Stimulated activated CD8-positive, alpha-beta memory T cell treated with anti-CD3 and anti-CD28 coated beads, Interleukin-2, amount 100 ng/mL, for 1 hour (primary cell): Measurements from ENCODE around the gene SYNRG.

Source experiments
- DNase-seq, 2 donors: peaks; one replicate each; pipeline ENCODE4 v3.0.0-alpha.2; 2020; ENCODE audit warnings: low read depth in 2 of 2

SYNRG gene

DNA sequence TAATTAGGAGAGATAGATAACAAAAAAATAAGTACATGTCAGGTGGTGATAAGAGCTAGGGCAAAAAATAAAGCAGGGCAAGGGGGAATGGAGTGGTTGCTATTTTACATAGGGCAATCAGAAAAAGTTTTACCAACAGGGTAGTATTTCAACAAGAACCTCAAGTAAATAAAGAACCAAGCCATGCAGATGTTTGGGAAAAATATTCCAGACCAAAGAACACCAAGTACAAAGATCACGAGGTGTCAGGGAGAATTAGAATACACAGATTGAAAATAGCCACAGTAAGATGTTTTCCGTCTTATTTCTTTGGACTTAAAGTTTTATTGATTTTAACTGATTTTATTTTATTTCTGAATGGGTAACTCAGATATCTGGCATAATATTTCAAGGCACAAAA is 11.1 kb downstream of the SYNRG start:
- DNase-seq: no peak

DNA sequence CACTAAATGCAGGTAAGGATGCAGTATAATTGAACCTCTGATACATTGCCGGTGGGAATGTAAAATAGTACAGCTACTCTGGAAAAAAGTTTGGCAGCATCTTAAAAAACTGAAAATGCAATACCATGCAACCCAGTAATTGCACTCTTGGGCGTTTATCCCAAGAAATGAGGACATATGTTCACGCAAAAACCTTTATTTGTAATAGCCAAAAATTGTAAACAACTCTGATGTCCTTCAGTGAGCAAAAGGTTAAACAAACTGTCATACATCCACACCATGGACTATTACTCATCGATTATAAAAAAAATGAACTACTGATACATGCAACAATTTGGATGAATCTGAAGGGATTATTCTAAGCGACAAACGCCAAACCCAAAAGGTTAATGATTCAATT is 16.9 kb downstream of the SYNRG start:
- DNase-seq: no peak

DNA sequence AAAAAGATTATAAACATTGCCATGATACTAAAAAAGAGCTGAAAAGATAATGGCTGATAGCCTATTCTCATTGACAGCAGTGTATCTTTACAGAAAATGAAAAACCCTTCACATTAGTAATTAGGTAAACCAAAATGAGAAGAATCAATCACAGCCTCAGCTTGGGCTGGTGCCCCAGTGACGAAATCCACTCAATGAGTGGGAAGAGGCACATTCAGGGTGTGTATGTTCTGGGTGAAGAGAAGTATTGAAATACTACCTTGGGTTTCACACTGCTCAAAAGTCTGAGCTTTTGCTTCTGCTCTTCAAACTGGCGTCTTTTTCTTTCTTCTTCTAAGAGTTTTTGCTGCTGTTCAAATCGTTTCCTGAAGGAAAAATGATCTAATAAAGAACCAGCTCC is 24.2 kb downstream of the SYNRG start:
- no peak for DNase-seq

DNA sequence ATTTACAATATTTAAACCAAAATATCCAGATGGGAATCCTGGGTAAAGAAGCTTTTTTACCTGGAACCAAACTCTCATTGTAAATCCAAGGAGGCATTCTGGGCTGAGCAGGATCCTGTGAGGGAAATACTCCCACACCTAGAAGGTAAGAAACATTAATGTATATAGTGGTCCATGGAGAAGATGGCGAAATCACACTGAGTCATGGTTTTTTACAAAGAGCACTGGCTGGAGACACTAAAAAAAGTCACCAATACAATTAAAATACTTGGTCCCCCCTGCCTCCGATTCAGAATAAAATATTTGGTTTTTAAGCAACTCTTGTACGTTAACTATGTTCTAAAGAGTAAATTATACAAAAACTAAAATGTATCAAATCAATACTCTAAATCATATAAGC is 32.9 kb downstream of the SYNRG start:
- DNase-seq: no peak

DNA sequence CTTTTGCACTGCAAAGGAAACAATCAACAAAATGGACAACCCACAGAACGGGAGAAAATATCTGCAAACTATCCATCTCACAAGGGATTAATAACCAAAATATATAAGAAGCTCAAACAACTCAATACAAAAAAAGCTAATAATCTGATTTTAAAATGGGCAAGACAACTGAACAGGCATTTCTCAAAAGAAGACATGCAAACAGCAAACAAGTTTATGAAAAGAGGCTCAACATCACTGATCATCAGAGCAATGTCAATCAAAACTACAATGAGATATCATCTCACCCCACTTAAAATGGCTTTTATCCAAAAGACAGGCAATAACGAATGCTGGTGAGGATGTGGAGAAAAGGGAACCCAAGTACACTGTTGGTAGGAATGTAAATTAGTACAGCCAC is 34.8 kb downstream of the SYNRG start:
- no peak for DNase-seq

DNA sequence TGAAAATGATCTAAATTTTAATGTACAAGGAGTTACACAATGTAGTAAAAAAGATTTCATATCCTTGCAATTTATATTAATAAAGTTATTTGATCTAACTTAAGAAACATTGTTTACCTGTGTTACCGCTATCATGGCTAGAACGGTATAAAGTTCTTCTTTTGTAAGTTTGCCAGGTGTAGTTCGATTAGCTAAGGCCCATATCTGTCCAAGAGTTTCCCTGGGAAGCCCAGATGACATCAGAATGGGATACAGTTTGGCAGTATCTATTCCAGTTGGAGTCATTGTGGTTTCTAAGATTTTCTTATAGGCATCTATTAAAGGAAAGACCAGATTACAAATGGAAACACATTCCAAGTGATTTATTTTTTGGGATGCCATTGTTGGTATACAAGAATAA is 37.5 kb downstream of the SYNRG start:
- DNase-seq: no peak

DNA sequence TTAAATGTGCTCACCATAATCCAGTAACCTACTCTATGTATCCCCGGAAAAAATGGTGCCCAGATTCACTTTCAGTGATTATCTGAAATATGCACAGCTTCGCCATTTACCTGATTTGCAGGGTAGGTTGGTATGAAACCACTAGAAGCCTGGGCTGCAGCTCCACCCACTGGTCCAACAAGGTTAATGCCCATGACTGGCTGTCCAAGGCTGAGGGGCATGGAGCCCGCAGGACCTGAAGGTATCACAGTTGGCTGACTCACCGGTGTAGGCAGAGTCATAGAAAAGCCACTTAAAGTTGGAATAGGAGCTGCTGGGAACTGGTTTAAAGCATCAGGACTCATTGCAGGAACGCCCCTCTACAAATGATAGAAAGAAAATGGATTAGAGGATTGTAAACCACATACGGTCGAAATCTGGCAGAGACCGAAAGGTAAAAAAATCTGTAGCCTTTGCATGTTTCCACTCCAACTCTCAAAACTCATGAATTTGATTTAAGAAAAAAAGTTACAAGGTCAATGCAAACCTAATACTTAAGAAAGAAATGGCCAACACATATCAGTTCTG is 38.6 kb downstream of the SYNRG start:
- DNase-seq: peak in 1 of 2 donors; percentile 3

DNA sequence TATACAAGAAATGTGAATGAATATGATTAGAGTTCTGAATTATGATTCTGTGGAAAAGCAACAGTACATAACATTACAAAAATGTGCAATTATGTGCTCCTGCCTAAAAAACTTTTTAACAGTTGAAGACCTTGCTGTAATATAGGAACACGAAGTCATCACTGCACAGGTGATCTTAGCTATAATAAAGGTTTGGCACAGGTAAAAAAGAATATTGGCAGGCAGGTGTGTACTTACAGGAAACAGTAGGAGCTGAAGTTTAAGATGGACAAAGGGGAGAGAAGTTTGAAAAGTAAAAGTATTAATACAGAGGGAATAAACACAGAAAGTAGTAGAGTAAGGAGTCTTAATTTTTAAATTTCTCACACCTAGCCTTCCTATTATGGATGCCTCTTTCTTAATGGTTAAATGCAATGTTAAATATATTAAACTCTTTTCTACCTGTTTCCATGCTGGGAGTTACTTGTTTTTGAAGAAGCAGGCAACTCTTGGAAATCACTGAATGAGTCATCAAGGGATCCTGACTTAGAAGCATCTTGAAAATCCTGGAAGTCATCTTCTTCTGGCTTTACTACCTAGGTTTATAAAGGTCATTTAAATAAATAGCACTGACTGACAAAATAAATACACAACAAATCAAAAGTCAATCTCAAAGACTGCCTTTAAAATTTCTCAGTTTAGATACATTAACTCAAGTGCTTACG is 40.7 kb downstream of the SYNRG start:
- no peak for DNase-seq

DNA sequence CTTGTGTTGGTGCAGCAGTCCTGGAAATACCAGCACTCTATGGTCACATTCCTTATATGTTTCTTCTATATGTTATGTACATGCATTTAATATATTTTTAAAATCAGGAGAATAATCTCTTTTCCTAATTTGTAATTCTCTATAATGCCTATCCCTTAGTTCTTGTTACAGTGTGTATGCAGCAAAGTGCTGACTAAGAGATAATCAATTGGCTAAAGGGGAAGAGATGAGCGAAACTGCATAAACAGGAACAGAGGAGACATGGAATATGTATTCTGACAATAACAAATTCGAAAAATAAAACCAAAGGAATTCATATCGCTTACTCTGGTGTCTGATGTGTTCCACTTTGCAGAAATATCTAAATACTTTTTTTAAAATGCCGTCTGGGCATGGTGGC is 41.7 kb downstream of the SYNRG start:
- DNase-seq: no peak

DNA sequence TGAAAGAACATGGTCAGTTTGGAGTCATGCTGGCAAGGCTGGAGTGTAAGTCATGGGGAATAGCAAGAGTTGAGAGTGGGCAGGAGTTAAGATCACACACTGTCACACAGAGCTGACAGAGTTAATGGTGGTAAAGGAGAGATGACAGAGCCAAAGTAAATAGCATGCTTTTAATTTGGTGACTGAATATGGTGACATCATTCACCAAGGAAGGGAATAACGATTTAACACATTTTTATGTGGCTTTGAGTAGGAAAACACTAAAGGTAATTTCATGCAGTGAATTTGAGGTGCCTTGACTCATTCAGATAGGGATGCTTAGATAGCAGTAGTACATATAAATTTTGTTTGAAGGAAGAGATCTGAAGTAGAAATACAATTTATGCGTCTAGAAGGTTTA is 42.1 kb downstream of the SYNRG start:
- no peak for DNase-seq

DNA sequence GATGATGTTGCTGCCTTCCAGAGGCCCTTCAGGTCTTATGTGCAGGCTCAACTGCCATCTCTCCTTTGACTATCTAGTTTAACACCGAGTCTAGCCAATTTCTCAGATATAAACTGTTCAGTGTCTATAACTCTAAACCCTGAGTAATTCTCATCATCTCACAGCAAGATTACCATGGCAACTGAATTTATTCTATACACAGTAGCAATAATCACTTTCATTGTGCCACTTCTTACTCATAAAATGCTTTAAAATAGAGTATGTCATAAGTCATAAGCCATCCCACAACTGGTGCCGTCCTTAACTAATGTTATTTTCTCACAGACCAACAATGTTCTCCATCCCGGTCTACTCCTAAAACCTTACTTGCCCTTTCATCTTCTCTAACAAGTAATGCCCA is 45.0 kb downstream of the SYNRG start:
- no peak for DNase-seq

DNA sequence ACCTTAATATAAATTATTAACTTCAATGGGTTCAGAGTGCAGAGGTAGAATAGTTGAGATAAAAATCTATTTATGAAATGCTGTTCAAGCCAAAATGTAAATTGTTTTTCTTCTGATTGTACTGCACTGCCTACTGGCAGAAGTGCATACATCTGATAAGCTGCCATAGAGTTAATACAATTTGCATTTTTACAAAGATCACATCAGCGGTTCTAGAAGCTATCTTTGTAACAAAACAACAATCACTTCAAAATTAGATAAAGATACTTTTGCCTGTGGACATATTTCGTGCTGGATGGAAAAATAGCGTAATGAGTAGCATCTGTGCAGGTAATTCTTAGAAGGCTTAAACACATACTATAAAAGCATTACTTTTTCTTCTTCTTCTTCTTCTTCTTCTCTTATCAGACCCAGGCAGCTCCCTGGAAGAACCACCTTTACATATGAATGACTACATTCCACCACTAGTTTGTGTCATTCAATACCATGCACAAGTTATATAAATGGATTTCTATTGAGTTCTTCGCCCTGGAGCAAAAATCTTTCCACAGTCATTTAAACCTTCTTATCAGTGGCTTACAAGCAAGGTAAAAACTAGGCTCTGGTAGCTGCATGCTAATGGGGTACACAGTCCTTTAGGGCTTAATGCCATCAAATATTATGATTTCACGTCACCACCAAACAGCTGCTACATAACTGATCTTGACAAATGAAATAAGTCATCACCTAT is 47.0 kb downstream of the SYNRG start:
- DNase-seq: no peak

DNA sequence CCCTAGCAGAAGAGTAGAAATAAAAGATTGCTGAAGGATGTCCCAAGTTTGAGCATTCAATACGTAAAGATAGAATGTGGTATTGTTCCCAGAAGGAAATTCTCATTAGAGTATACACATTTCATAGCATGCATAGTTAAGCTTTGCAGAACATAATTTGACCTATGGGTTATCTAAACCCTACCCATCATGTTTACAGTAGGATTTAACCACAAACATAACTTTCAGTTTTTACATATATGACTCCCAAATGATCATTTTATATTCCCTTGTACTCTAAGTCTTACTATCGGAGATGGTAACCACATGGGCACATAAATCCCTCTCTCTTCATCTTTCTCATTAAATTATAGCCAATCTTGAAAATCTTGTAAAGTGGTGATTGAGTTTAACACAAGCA is 50.9 kb downstream of the SYNRG start:
- no peak for DNase-seq

DNA sequence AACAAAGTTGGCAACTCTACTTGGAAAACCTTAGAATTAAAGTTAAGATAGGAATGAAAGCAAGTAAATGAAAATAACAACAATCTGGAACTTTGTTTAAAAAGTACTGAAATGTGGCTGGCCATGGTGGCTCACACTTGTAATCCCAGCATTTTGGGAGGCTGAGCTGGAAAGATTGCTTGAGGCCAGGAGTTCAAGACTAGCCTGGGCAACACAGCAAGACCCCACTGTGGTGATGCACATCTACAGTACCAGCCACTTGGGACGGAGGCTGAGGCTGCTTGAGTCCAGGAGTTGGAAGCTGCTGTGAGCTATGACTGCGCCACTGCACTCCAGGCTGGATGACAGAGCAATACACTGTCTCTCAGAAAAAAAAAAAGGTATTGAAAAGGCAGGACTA is 51.7 kb downstream of the SYNRG start:
- DNase-seq: no peak

DNA sequence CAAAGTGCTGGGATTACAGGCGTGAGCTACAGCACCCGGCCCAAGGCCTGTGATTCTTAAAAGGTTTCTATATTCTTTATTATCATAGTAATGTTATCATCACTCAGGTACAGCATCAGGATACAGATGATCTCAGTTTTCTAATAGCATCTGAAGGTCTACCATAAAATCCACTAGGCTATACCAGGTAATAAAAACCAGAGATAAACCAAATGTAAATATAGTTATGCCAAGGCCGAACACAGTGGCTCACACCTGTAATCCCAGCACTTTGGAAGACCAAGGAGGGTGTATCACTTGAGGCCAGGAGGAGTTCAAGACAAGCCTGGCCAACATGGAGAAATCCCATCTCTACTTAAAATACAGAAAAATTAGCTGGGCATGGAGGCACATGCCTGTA is 53.8 kb downstream of the SYNRG start:
- DNase-seq: no peak

DNA sequence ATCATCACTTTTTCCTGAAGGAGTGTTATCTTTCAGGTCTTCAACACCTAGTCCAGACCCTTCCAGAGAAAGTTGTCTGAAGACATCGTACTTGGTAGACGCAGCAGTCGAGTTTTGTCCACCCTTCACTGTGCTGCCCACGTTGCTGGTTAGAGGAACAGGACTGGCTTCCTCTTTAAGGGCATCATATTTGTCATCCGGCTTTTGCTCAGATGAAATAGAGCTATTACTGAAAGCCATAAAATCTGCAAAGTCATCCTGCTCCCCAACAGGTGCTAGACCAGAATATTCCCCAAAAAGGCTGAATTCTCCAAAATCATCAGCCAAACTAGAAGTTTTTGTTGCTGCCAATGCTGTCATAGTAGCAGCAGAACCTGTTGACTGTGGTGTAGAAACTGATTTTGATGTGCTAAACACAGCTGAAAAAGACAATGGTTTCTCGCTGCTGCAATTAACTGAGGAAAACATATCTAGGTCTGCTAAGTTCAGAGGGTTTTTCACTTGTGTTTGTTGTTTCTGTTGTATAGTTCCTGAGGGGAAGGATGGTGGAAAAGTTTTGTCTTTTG is 55.7 kb downstream of the SYNRG start:
- DNase-seq: no peak

DNA sequence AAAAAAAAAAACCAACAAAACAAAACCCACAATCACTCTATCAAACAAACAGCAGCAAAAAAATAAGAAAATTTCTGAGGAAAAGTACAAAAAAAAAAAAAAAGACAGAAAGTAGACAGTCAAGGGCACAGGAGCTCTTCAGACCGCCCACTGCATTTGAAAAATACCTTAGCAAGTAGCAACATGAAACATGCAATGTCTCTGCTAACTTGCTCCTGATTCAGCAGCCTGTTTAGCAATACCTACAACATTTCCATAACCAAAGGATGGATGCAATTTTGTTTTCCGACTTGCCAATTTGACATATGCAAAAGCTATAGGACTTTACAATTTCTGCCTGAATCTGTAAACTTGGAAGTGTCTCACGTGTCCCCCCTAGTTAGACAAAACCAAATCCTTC is 57.4 kb downstream of the SYNRG start:
- DNase-seq: no peak

DNA sequence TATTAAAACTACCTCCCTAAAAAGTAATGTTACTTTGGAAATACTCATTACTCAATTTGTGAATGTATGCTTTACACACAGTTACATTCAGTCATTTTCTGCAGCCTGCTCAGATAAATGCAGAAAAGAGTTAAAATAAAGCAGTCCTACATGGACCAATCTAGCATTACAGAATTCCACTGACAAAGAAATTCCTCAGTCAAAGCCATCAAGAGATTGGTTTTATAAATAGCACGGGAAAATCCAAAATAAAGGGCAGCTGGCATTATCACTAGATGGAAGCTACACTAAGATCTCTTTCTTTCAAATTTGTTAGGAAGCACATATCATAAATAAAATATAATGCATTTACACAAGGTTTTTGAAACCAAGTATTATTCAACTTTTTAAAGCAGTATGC is 61.2 kb downstream of the SYNRG start:
- no peak for DNase-seq

DNA sequence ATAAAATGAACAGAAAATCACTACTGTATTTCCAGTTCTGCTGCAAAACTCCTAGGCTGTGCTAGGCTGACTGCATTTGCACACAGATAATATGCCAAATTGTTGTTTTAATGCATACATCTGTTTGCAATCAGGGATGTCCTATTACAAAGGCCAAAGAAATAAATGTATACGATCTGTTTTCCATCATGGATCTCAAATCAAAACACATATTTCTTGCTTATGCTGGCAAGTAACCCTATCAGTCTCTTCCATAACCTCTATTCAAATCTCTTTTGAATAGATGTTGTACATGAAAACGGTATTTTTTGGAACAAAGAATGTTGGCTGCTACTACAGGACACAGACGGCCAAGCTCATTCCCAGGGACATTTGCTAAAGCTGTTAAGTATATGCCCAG is 62.9 kb downstream of the SYNRG start:
- DNase-seq: no peak

DNA sequence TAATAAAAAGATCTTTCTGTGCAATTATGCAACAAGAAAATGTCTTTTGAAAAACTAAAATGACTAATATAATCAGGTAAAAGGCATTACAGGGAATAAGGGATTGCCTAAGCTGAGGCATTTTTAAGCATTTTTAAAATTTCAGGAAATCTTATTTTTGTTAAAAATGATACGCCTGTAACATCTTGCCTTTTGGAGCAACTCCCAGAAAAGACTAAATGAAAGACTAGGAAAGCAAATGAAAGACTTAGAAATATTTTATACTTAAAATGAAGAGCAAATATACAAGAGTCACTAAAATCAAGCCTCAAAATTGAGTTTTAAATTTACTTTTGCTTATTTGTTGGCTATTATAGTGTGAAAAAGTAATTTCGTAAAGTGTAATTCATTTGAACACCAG is 63.7 kb downstream of the SYNRG start:
- DNase-seq: no peak

DNA sequence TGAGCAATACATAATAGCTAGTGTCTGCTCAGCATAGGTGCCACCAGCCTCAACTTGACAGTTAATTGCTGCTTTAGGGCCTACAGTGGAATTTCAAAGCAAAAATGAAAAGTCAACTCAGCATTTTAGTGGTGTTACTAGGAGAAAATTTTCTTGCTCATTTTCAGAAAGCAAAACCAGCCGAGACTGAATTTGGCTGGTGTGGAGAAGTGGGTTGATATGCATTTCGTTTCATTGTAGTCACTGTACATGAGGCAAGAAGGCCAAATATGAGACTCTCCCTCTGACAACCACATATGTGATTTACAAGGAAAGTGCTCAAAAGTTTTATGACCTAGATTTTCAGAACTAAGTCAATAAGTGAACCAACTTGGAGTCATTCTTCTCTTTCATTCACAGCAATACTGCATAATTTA is 65.6 kb downstream of the SYNRG start:
- DNase-seq: no peak

DNA sequence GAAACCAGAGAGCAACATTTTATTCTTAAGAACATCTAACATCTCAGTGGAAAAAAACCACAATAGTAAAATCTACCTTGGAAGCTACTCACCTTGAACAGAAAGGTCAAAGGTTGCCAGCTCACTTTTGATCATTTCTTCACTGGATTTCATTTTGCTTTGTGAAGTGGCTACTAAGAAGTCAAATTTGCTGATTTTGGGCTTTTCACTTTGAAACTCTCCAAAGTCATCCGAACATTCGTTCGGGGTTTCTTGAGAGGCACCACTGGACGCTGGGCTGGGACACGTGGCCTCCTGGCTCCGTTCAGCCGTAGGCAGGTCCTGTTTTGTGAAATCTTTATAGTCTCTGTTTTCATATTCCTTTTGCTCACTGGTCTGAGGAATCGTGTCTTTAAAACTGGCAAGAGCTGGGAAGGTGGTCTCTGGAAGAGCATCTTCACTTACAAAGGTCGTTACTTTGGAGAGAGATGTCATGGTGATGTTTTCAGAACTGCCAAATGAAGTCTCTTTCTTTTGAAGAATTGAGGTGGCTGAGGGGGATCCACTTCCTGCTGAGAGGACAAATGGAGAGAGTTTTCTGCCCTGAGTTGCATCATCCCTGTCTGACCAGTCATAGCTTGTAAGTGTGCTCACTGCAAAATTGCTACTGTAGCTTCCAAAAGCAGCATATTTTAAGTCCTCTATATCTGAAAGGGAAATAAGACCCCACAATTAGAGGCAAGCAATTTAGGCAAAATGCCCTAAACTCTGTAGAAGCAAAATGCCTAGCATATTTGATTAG is 67.1 kb downstream of the SYNRG start:
- no peak for DNase-seq
